ENCODE results near the gene FXYD7. TPM values are rescaled to one million over a fixed set of nuclear protein-coding genes. Genes with fewer than 3 reads are reported as not detected.
A peak's percentile ranks its signal among the peaks of the same experiment; 100 is the strongest.

FXYD7 gene, protein sequence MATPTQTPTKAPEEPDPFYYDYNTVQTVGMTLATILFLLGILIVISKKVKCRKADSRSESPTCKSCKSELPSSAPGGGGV
- total RNA-seq (2021; ENCODE audit: unreplicated experiment), result 0.71 TPM
- polyA plus RNA-seq (2012), result 0.46 and 0.52 TPM in 2 replicates
- not detected for Bru-seq, nascent RNA
- percentile 17 among the genes with signal in this experiment for BruChase-seq, experiment 1, labeled RNA remaining after a 6-hour chase
- percentile 14 among the genes with signal in this experiment for BruChase-seq, experiment 2, labeled RNA remaining after a 2-hour chase
- long read RNA-seq, result 0 reads

GRCh38 chr19:35143231-35143715, at the start of gene FXYD7:
FXYD7 (plus strand) TSS chr19:35143255; CDS start chr19:35143334, 79 bp downstream.
- H3K4me2 ChIP-seq (ENCODE audit: low read length), result peak within 1 kb of the TSS; percentile 95
- ChIA-PET POLR2A (interaction anchor here (1.3 kb wide), 1 partner anchor 36 kb away, joined by 3 read pairs; no protein-coding TSS in a partner anchor), CTCF (interaction anchor here (0.6 to 2.7 kb wide), 3 partner anchors 9 to 788 kb away, joined by 3 to 10 read pairs (median 7); no protein-coding TSS in a partner anchor), RAD21 (ENCODE audit: low non-redundant PET in 1 of 2, low total read pairs in 2 of 2, uncharacterized antibody in 2 of 2, unreplicated experiment in 2 of 2) (no interaction called here)
- no peaks in the 10 kb centered on the region for H3K9me3 ChIP-seq (ENCODE audit: control insufficient read depth in 1 of 2, insufficient read depth in 1 of 2, low read depth in 1 of 2, low read length in 2 of 2)
- ATAC-seq (no peak), DNase-seq (ENCODE audit: low read depth, low spot score) (no peak)
- peaks cover 22 to 35% of the 10 kb centered on the region in 2 experiments for H3K4me1 ChIP-seq (ENCODE audit: control insufficient read depth in 1 of 2, insufficient read depth in 2 of 2, low read length in 2 of 2)
- intact Hi-C loops (cut with micrococcal nuclease), result no loop called here
- no peaks in the 10 kb centered on the region for H3K36me3 ChIP-seq (ENCODE audit: control insufficient read depth in 1 of 2, insufficient read depth in 2 of 2, low read length in 2 of 2)
- no peaks in the 10 kb centered on the region for H3K27me3 ChIP-seq (ENCODE audit: insufficient read depth, low read length)
- H4K20me1 ChIP-seq (ENCODE audit: insufficient read depth), result no peaks in the 10 kb centered on the region
- H3K4me3 ChIP-seq (replicated peaks in 1 of 2; ENCODE audit: low read depth in 1 of 2, low read length in 2 of 2), result peak within 1 kb of the TSS; percentile 49 to 66
- peak within 1 kb of the TSS; percentile 46 for H3K9ac ChIP-seq (ENCODE audit: low read length)
- H3K79me2 ChIP-seq (ENCODE audit: insufficient read depth, low read length), result no peaks in the 10 kb centered on the region
- H3K9me2 ChIP-seq (ENCODE audit: insufficient read depth), result no peaks in the 10 kb centered on the region
- TF ChIP-seq MAX (IDR thresholded peaks at IDR 0.05), result no peak
- TF ChIP-seq EGR1 (IDR thresholded peaks at IDR 0.05; ENCODE audit: low read depth), result no peak
- TF ChIP-seq CEBPB (IDR thresholded peaks at IDR 0.05; ENCODE audit: low read depth), result no peak
- no peak for TF ChIP-seq POLR2AphosphoS5 (IDR thresholded peaks at IDR 0.05; ENCODE audit: low read depth, low read length)
- no peak for TF ChIP-seq TCF7L2 (IDR thresholded peaks at IDR 0.05; ENCODE audit: borderline replicate concordance, extremely low read depth, insufficient read depth, insufficient read length)
- TF ChIP-seq, protein P1, sequence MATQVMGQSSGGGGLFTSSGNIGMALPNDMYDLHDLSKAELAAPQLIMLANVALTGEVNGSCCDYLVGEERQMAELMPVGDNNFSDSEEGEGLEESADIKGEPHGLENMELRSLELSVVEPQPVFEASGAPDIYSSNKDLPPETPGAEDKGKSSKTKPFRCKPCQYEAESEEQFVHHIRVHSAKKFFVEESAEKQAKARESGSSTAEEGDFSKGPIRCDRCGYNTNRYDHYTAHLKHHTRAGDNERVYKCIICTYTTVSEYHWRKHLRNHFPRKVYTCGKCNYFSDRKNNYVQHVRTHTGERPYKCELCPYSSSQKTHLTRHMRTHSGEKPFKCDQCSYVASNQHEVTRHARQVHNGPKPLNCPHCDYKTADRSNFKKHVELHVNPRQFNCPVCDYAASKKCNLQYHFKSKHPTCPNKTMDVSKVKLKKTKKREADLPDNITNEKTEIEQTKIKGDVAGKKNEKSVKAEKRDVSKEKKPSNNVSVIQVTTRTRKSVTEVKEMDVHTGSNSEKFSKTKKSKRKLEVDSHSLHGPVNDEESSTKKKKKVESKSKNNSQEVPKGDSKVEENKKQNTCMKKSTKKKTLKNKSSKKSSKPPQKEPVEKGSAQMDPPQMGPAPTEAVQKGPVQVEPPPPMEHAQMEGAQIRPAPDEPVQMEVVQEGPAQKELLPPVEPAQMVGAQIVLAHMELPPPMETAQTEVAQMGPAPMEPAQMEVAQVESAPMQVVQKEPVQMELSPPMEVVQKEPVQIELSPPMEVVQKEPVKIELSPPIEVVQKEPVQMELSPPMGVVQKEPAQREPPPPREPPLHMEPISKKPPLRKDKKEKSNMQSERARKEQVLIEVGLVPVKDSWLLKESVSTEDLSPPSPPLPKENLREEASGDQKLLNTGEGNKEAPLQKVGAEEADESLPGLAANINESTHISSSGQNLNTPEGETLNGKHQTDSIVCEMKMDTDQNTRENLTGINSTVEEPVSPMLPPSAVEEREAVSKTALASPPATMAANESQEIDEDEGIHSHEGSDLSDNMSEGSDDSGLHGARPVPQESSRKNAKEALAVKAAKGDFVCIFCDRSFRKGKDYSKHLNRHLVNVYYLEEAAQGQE (IDR thresholded peaks at IDR 0.05; ENCODE audit: low read depth), result no peak
- no peak for TF ChIP-seq EZH2phosphoT487 (IDR thresholded peaks at IDR 0.05; ENCODE audit: borderline replicate concordance)
- no peak for TF ChIP-seq RAD21 (IDR thresholded peaks at IDR 0.05; ENCODE audit: low read depth)
- TF ChIP-seq YY1 (IDR thresholded peaks at IDR 0.05; ENCODE audit: extremely low read depth, insufficient replicate concordance, low read depth, low read length), result no peak
- no peak for TF ChIP-seq ZFX (IDR thresholded peaks at IDR 0.05)
- TF ChIP-seq SRF (IDR thresholded peaks at IDR 0.05; ENCODE audit: low read depth), result no peak
- no peak for TF ChIP-seq POLR2A (IDR thresholded peaks at IDR 0.05; ENCODE audit: borderline replicate concordance, extremely low read depth, insufficient read depth, insufficient read length)
- TF ChIP-seq JUND (IDR thresholded peaks at IDR 0.05), result no peak
- TF ChIP-seq, protein P2, sequence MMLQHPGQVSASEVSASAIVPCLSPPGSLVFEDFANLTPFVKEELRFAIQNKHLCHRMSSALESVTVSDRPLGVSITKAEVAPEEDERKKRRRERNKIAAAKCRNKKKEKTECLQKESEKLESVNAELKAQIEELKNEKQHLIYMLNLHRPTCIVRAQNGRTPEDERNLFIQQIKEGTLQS (IDR thresholded peaks at IDR 0.05), result no peak
- TF ChIP-seq, protein P3, sequence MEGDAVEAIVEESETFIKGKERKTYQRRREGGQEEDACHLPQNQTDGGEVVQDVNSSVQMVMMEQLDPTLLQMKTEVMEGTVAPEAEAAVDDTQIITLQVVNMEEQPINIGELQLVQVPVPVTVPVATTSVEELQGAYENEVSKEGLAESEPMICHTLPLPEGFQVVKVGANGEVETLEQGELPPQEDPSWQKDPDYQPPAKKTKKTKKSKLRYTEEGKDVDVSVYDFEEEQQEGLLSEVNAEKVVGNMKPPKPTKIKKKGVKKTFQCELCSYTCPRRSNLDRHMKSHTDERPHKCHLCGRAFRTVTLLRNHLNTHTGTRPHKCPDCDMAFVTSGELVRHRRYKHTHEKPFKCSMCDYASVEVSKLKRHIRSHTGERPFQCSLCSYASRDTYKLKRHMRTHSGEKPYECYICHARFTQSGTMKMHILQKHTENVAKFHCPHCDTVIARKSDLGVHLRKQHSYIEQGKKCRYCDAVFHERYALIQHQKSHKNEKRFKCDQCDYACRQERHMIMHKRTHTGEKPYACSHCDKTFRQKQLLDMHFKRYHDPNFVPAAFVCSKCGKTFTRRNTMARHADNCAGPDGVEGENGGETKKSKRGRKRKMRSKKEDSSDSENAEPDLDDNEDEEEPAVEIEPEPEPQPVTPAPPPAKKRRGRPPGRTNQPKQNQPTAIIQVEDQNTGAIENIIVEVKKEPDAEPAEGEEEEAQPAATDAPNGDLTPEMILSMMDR (IDR thresholded peaks at IDR 0.05 in 2 of 3, conservative IDR thresholded peaks at IDR 0.05 in 1 of 3; ENCODE audit: borderline replicate concordance in 1 of 3, insufficient read depth in 1 of 3, low read depth in 2 of 3, low read length in 2 of 3), result no peak
- TF ChIP-seq EZH2 (IDR thresholded peaks at IDR 0.05), result no peak
- H2AFZ ChIP-seq (ENCODE audit: low read depth, low read length, poor library complexity, severe bottlenecking), result no peak within 1 kb of the TSS
- H3K27ac ChIP-seq (ENCODE audit: low read depth, low read length), result peak within 1 kb of the TSS; percentile 3; the same call in 1 of the 2 replicates
- no TSS peak for BruUV-seq (replicated peaks)

Measured in HCT116 (cell line).